Left lobe of liver (tissue), 2 donors: ENCODE measurements around the gene OR6A2. TPM values are rescaled to one million over a fixed set of nuclear protein-coding genes. Genes with fewer than 3 reads are reported as not detected.

Source experiments
- ATAC-seq: fragments of 200-7000 bp; cut with Tn5 transposase; one replicate; pipeline ENCODE4 v1.9.1; 2020; ENCODE audit warnings: mild to moderate bottlenecking, moderate library complexity
- DNase-seq: peaks from one replicate; pipeline ENCODE4 v3.0.0-alpha.2; 2020; ENCODE audit warnings: low spot score
- total RNA-seq: library from RNA; stranded (reverse); gene quantifications from one replicate; pipeline ENCODE4 v1.2.1, GENCODE V29; 2021
- donor health status: DM: no; HTN: no; CAD: no; lungs with moderate emphysema.
- donor health status: DM: no; HTN: yes; CAD: no.

The OR6A2 gene
- total RNA-seq, 1 donor from 2014 or later: not detected

- ATAC-seq (peak; percentile 93), DNase-seq (peak; percentile 56)
These were observed 42.0 kb downstream of the OR6A2 start for GRCh38 chr11:6757373-6757967.

GRCh38 chr11:6755953-6756347 is 43.5 kb downstream of the OR6A2 start:
- no peak for DNase-seq
- ATAC-seq: peak; percentile 53

GRCh38 chr11:6755303-6755952 is 44.1 kb downstream of the OR6A2 start:
- ATAC-seq: peak; percentile 86
- no peak for DNase-seq

- DNase-seq (no peak), ATAC-seq (no peak)
These were observed 52.3 kb downstream of the OR6A2 start for GRCh38 chr11:6747097-6747668.

- DNase-seq: no peak
- no peak for ATAC-seq
These were observed 52.9 kb downstream of the OR6A2 start for GRCh38 chr11:6746626-6747025.

- ATAC-seq (peak; percentile 63), DNase-seq (no peak)
These were observed 53.3 kb downstream of the OR6A2 start for GRCh38 chr11:6746086-6746618.

- ATAC-seq (peak; percentile 43), DNase-seq (no peak)
These were observed 53.9 kb downstream of the OR6A2 start for GRCh38 chr11:6745465-6746015.

GRCh38 chr11:6745018-6745417 is 54.5 kb downstream of the OR6A2 start:
- no peak for DNase-seq
- ATAC-seq: no peak

- no peak for ATAC-seq
- DNase-seq: no peak
These were observed 57.2 kb downstream of the OR6A2 start for GRCh38 chr11:6742260-6742659.

Other genes starting within 250 kb of the OR6A2 start
- 14.4 TPM for gene RRP8, start 196.1 kb downstream of the OR6A2 start, total RNA-seq
- 41.1 TPM for gene ILK, start 195.9 kb downstream of the OR6A2 start, total RNA-seq
- 52.5 TPM for gene TAF10, start 187.5 kb downstream of the OR6A2 start, total RNA-seq
- 62.4 TPM for gene TPP1, start 180.3 kb downstream of the OR6A2 start, total RNA-seq
- 2.5 TPM for gene DCHS1, start 143.9 kb downstream of the OR6A2 start, total RNA-seq
- 13.5 TPM for gene MRPL17, start 116.3 kb downstream of the OR6A2 start, total RNA-seq
- not detected for gene OR2AG2, start 27.7 kb downstream of the OR6A2 start, total RNA-seq
- gene OR2AG1, start 16.7 kb downstream of the OR6A2 start, total RNA-seq: not detected
- gene OR10A5, start 46.0 kb upstream of the OR6A2 start, total RNA-seq: not detected
- not detected for gene OR10A2, start 63.4 kb upstream of the OR6A2 start, total RNA-seq
- not detected for gene OR10A4, start 76.9 kb upstream of the OR6A2 start, total RNA-seq
- gene OR2D2, start 92.8 kb upstream of the OR6A2 start, total RNA-seq: not detected
- not detected for gene OR2D3, start 121.3 kb upstream of the OR6A2 start, total RNA-seq
- gene ZNF215, start 126.7 kb upstream of the OR6A2 start, total RNA-seq: 0.10 TPM
- gene ZNF214, start 220.7 kb upstream of the OR6A2 start, total RNA-seq: 1.8 TPM
- gene NLRP14, start 220.8 kb upstream of the OR6A2 start, total RNA-seq: 0.10 TPM